Activated T-helper 17 cell treated with anti-CD3 and anti-CD28 coated beads, Interleukin-2, amount 50 U/mL, for 72 hours (primary cell): ENCODE measurements around the gene RGS12. TPM values are rescaled to one million over a fixed set of nuclear protein-coding genes. Genes with fewer than 3 reads are reported as not detected.

Experiments
- ATAC-seq: fragments of 150-1000 bp; cut with Tn5 transposase; replicated peaks from 2 replicates; pipeline ENCODE4 v1.10.0; 2021; ENCODE audit warnings: mild to moderate bottlenecking, moderate library complexity
- H3K27ac Mint-ChIP-seq: one replicate; pipeline ENCODE4 v1.8.0; 2022; ENCODE audit warnings: mixed read lengths
- H3K27me3 Mint-ChIP-seq: one replicate; pipeline ENCODE4 v1.8.0; 2022; ENCODE audit warnings: mixed read lengths
- H3K36me3 Mint-ChIP-seq: one replicate; pipeline ENCODE4 v1.8.0; 2022; ENCODE audit warnings: low read depth, mild to moderate bottlenecking, mixed read lengths
- H3K4me1 Mint-ChIP-seq: one replicate; pipeline ENCODE4 v1.8.0; 2022; ENCODE audit warnings: mixed read lengths
- H3K4me3 Mint-ChIP-seq: one replicate; pipeline ENCODE4 v1.8.0; 2022; ENCODE audit warnings: mild to moderate bottlenecking, mixed read lengths
- H3K9me3 Mint-ChIP-seq: one replicate; pipeline ENCODE4 v1.8.0; 2022; ENCODE audit warnings: mixed read lengths
- total RNA-seq, 2 donors: library from RNA; stranded (reverse); gene quantifications; one replicate each; pipeline ENCODE4 v1.2.3, GENCODE V29; 2022

RGS12 gene, protein sequence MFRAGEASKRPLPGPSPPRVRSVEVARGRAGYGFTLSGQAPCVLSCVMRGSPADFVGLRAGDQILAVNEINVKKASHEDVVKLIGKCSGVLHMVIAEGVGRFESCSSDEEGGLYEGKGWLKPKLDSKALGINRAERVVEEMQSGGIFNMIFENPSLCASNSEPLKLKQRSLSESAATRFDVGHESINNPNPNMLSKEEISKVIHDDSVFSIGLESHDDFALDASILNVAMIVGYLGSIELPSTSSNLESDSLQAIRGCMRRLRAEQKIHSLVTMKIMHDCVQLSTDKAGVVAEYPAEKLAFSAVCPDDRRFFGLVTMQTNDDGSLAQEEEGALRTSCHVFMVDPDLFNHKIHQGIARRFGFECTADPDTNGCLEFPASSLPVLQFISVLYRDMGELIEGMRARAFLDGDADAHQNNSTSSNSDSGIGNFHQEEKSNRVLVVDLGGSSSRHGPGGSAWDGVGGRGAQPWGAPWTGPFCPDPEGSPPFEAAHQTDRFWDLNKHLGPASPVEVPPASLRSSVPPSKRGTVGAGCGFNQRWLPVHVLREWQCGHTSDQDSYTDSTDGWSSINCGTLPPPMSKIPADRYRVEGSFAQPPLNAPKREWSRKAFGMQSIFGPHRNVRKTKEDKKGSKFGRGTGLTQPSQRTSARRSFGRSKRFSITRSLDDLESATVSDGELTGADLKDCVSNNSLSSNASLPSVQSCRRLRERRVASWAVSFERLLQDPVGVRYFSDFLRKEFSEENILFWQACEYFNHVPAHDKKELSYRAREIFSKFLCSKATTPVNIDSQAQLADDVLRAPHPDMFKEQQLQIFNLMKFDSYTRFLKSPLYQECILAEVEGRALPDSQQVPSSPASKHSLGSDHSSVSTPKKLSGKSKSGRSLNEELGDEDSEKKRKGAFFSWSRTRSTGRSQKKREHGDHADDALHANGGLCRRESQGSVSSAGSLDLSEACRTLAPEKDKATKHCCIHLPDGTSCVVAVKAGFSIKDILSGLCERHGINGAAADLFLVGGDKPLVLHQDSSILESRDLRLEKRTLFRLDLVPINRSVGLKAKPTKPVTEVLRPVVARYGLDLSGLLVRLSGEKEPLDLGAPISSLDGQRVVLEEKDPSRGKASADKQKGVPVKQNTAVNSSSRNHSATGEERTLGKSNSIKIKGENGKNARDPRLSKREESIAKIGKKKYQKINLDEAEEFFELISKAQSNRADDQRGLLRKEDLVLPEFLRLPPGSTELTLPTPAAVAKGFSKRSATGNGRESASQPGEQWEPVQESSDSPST (N-terminal part only)
- 10 to 100 TPM in 1 of 2 donors, 1 to 10 TPM in 1; 9.2 to 10.6 TPM for total RNA-seq

DNA sequence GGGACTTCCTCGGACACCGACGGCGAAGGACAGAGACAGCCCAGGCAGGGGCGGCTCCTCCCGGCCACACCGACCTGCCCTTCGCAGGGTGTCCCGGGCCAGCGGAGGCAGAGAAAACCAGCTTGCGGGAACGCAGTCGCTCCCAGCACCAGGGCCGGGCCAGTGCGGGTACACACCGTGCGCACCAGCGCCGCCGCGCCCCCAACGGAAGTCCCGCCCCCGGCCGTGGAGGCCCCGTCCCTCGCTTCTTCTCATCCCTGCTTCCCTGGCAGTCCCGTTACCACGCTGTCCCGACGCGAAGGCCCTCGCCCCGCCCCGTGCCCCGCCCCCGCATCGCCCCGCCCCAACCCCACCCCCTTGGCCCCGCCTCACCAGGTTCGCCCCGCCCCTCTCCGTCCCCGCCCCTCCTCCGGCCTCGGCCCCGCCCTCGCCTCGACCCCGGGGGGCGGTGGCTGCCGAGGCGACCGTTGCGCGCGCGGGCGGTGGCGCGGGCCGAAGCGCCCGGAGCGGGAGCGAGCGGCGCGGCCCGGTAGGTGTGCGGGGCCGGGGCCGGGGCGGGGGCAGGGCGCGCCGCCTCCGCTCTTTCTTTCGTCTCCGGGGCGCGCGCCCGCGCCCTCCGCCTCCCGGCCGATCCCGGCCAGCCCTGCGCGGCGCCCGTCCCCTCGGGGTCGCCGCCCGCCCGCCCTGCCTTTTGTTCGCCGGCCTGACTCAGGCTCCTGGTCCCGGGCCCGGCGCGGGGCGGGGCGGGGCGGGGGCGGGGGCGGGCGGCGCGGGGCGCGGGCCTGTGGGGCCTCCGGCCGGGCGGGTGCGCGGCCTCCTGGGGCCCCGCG lies at the start of gene RGS12:
Gene RGS12 (plus strand): TSS at position 451 of the 830 bp plus-strand sequence. CDS start 23,150 bp downstream, outside the sequence.
- peaks cover 6% of the 10 kb centered on the region for H3K4me1 Mint-ChIP-seq
- peak; percentile 93 for ATAC-seq
- peaks cover 9% of the 10 kb centered on the region for H3K27me3 Mint-ChIP-seq
- no peaks in the 10 kb centered on the region for H3K36me3 Mint-ChIP-seq
- peak within 1 kb of the TSS; percentile 81 for H3K27ac Mint-ChIP-seq
- H3K4me3 Mint-ChIP-seq, result peak within 1 kb of the TSS; percentile 88
- H3K9me3 Mint-ChIP-seq, result peaks cover 4% of the 10 kb centered on the region

DNA sequence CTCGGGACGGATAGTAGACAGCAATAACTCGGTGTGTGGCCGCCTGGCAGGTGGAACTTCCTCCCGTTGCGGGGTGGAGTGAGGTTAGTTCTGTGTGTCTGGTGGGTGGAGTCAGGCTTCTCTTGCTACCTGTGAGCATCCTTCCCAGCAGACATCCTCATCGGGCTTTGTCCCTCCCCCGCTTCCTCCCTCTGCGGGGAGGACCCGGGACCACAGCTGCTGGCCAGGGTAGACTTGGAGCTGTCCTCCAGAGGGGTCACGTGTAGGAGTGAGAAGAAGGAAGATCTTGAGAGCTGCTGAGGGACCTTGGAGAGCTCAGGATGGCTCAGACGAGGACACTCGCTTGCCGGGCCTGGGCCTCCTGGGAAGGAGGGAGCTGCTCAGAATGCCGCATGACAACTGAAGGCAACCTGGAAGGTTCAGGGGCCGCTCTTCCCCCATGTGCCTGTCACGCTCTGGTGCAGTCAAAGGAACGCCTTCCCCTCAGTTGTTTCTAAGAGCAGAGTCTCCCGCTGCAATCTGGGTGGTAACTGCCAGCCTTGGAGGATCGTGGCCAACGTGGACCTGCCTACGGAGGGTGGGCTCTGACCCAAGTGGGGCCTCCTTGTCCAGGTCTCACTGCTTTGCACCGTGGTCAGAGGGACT lies 49.6 kb upstream of the RGS12 start:
- no peaks in the 10 kb centered on the region for H3K9me3 Mint-ChIP-seq
- H3K27ac Mint-ChIP-seq, result peak overlapping the region; percentile 77
- no peak overlapping the region for H3K4me3 Mint-ChIP-seq
- peaks cover 17% of the 10 kb centered on the region for H3K36me3 Mint-ChIP-seq
- no peaks in the 10 kb centered on the region for H3K27me3 Mint-ChIP-seq
- ATAC-seq, result no peak
- peaks cover 7% of the 10 kb centered on the region for H3K4me1 Mint-ChIP-seq

DNA sequence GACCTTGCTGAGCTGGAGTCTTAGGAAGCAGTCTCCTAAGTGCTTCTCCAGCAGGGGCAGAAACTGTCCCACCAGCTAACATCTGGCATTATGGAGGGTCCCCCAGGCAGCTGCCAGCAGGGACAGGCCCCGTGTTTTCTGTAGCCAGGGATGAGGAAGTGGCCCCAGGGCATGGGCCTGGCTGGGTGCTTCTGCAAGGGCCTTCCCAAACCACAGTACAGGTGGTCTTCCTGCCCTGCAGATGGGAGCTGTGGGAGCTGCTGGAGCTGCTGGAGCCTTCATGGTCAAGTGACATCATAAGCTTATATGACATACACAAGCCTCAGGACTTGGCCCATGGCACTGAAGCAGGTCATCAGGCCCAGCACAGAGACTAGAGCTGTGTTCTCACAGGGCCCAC lies 48.8 kb upstream of the RGS12 start:
- H3K36me3 Mint-ChIP-seq, result peaks cover 9% of the 10 kb centered on the region
- no peak overlapping the region for H3K4me3 Mint-ChIP-seq
- H3K27ac Mint-ChIP-seq, result no peak overlapping the region
- no peaks in the 10 kb centered on the region for H3K27me3 Mint-ChIP-seq
- no peaks in the 10 kb centered on the region for H3K9me3 Mint-ChIP-seq
- H3K4me1 Mint-ChIP-seq, result peaks cover 7% of the 10 kb centered on the region
- ATAC-seq, result no peak

DNA sequence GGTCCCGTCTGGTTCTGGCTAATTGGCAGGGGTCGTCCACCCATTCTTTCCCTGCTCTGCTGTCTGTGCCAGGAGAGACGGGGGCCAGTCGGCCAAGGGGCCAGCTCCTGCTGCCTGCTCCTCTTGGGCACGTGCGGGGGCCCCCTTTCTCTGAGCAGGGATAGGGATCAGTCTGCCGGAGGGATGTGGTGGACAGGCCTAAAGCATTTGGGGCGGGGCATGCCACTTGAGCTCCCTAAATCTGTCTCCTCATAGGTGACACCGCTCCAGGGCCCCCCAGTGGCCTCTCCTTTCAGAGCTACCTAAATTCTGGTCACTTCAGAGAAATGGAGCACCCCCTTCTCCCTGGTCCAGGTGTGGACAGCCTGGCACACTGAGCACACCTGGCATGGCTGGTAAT lies 48.1 kb upstream of the RGS12 start:
- ATAC-seq, result no peak
- Mint-ChIP-seq H3K4me3 (no peak overlapping the region), H3K27ac (no peak overlapping the region), H3K36me3 (peaks cover 8% of the 10 kb centered on the region), H3K9me3 (no peaks in the 10 kb centered on the region), H3K4me1 (peaks cover 7% of the 10 kb centered on the region), H3K27me3 (no peaks in the 10 kb centered on the region)

DNA sequence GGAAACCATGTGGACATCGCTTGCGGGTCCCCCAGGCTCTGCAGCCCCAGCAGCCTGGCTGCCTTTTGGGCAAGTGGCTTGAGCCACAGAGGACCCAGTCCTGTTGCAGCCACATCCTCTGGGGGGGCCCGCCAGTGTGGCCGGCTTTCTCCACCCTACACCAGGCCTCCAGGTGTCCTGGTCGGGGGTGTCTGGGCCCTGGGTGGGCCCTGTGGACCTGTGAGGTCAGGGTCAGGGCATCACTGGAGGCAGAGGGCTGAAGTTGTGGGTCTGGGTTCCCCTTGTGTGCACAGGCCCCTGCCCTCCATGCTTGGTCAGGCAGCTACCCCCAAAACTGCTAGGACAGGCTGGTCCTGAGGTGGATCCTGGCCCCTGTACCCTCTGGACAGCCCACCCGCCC lies 47.1 kb upstream of the RGS12 start:
- Mint-ChIP-seq H3K4me1 (peaks cover 7% of the 10 kb centered on the region), H3K27me3 (no peaks in the 10 kb centered on the region), H3K36me3 (peaks cover 5% of the 10 kb centered on the region)

DNA sequence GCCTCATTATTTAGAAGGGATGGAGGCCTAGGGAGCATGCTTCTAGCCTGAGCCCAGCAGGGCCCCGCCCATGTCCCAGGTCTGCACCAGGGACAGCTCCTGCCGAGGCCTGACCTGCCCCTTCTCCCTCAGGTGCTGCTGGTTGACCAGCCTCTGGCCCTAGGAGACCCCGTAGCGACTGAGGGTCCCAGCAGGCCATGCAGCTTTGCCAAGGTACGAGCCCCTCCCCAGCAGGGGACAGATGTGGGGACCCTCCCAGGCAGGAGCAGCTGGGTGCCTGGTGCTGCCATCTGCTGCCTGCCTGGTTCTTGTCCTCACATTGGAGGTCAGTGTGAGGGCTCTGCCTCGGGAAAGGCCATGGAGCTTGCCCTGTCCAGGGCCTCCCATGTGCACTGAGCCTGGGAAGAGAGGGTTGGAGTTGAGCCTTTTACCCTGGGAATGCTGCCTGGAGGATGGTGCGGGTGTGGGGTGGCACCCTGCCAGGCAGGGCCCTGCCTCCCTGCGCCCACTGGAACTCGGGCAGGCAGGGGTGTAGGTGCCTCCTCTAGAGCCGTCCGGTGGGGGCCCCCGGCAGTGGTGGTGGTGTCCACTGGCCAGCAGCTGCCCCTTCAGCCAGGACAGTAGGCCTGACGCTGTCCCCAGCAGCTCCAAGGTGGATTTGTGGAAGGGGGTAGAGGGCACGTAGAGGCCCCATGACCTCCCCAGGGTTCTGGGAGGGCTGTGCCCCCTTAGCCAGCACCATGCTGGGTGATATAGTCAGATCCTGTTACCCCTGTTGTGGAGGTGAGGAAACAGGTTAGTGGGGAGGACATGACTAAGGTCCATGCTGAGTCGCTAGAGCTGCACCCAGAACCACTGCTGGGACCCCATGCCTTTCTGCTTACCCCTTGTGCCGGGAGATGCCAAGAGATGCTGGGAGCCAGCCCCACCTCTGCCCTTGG lies 46.1 kb upstream of the RGS12 start:
- no peaks in the 10 kb centered on the region for H3K36me3 Mint-ChIP-seq
- H3K4me3 Mint-ChIP-seq, result no peak overlapping the region
- no peaks in the 10 kb centered on the region for H3K27me3 Mint-ChIP-seq
- peaks cover 7% of the 10 kb centered on the region for H3K4me1 Mint-ChIP-seq
- H3K27ac Mint-ChIP-seq, result no peak overlapping the region
- H3K9me3 Mint-ChIP-seq, result no peaks in the 10 kb centered on the region
- ATAC-seq, result no peak

More for the DNA sequence above, 47.1 kb upstream of the RGS12 start:
- no peak for ATAC-seq
- Mint-ChIP-seq H3K4me3 (no peak overlapping the region), H3K27ac (no peak overlapping the region), H3K9me3 (no peaks in the 10 kb centered on the region)

DNA sequence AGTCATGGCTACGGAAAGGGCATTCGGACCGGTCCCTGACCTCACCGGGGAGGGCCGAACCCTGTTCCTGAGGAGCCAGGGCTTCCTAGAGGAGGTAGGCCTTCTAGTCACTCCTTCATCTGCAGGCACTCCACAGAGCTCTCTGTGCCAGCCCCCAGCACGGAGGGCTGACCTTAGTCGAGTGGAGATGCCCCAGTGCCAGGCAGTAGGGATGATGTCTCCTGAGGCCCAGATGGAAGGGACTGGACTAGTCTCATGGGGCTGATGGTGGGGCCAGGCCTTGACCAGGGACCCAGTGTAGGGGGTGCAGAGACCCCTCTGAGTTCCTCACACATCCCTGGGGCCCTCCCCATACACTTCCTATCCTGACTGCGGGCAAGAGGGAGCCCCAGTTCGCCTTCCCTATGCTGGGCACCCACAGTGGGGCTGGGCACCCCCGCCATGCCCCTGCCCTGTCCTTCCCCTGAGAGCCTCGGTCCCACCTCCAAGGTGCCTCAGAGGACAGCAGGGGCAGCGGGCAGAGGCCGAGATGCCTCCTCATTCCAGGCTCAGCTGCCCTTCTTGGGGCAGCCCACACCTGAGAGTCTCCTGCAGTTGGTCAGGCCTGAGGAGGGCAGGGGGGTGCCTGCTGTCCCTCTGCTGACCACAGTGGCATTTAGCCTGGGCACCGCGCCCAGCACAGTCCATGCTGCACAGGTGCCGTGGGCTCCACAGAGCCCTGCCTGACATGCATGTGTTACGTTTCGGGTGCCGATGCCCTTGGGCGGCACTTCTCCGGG lies 45.2 kb upstream of the RGS12 start:
- H3K4me3 Mint-ChIP-seq, result no peak overlapping the region
- no peaks in the 10 kb centered on the region for H3K27me3 Mint-ChIP-seq
- ATAC-seq, result no peak
- no peaks in the 10 kb centered on the region for H3K9me3 Mint-ChIP-seq
- no peaks in the 10 kb centered on the region for H3K36me3 Mint-ChIP-seq
- peaks cover 7% of the 10 kb centered on the region for H3K4me1 Mint-ChIP-seq
- H3K27ac Mint-ChIP-seq, result no peak overlapping the region

DNA sequence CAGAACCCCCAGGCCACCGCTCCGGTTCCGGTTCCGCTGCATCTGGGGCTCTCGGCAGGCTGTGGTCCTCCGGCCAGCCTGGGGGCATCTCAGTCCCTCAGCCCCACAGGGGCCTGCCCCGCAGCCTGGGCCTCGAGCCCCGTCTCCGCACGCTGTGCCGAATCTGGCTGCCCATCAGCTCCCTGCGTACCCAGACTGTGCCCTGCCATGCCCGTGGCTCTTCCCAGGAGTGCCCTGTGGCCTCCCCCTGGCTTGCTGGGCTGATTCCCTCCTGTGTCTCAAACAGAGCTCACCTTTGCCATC lies 44.7 kb upstream of the RGS12 start:
- H3K9me3 Mint-ChIP-seq, result no peaks in the 10 kb centered on the region
- no peaks in the 10 kb centered on the region for H3K36me3 Mint-ChIP-seq
- H3K27me3 Mint-ChIP-seq, result no peaks in the 10 kb centered on the region
- no peak overlapping the region for H3K27ac Mint-ChIP-seq
- ATAC-seq, result no peak
- no peak overlapping the region for H3K4me3 Mint-ChIP-seq
- peaks cover 1% of the 10 kb centered on the region for H3K4me1 Mint-ChIP-seq

DNA sequence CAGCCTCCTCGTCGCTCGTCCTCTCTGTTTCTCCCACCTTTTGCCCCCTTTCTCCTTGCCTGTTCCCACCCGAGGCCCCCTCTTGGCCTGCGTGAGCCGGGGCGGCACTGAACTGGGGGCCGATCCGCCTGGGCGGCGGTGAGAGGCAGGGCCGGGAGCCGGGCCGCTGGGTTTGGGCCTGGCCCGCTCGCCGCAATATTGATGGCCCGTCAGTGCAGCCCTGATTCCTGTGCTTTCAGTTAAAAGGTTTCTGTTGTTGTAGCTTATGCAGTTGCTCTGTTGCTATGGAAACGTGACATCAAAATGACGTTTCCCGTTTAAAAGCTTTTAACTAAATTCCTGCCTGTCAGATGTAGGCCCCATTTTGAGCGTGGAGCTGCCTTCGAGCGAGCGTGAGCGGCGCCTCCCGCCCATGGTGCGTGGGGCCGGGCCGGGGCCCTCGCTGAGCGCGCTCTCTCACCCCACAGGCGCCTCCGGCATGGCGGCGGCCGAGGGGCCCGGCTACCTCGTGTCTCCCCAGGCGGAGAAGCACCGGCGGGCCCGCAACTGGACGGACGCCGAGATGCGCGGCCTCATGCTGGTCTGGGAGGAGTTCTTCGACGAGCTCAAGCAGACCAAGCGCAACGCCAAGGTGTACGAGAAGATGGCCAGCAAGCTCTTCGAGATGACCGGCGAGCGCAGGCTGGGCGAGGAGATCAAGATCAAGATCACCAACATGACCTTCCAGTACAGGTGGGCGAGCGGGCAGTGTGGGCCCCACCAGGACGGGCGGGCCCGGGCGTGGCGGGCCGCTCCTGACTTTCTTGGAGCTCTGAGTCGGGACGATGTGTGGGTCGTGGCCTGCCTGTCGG lies 43.8 kb upstream of the RGS12 start, which contains the start of gene MSANTD1:
Gene MSANTD1 (plus strand): TSS at position 349 of the 851 bp plus-strand sequence. CDS start 64 bp downstream, at position 413.
- Mint-ChIP-seq H3K36me3 (no peaks in the 10 kb centered on the region), H3K4me1 (no peaks in the 10 kb centered on the region), H3K4me3 (no peak within 1 kb of the TSS), H3K27me3 (no peaks in the 10 kb centered on the region), H3K9me3 (no peaks in the 10 kb centered on the region), H3K27ac (no peak within 1 kb of the TSS)
- no peak for ATAC-seq

DNA sequence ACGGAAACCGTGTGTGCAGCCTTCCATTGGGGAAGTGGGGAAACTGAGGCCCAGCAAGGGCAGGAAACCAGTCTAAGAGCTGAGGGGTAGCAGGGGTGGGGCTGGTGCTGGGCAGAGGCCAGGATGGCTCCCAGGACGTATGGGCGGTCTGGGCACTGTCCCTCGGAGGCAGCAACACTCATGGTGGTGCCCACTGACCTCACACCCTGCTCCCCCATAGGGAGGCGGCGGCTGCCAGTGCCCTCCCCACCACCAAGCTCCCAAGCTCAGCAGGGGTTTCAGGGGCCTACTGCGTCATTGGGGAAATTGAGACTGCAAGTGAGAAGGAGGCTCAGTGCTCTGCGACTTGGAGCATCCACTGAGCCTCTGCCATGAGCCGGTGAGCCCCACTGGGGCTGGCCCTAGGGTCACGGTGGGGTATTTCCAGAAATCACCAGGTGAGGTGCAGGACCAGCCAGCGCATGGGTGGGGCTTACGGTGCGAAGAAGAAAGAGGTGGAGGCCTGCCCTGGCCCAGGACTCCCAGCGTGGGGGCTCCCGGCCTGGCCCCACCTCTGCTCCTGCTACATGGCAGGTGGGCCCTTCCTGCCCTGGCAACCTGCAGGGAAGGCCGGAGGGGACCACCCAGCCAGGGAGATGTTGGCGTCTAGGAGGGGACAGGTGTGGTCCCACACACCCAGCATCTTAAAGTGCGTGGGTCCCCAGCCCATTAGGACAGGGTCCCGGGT lies 42.9 kb upstream of the RGS12 start:
- no peak for ATAC-seq
- no peaks in the 10 kb centered on the region for H3K27me3 Mint-ChIP-seq
- no peaks in the 10 kb centered on the region for H3K36me3 Mint-ChIP-seq
- H3K9me3 Mint-ChIP-seq, result no peaks in the 10 kb centered on the region
- H3K27ac Mint-ChIP-seq, result no peak overlapping the region
- no peaks in the 10 kb centered on the region for H3K4me1 Mint-ChIP-seq
- no peak overlapping the region for H3K4me3 Mint-ChIP-seq

DNA sequence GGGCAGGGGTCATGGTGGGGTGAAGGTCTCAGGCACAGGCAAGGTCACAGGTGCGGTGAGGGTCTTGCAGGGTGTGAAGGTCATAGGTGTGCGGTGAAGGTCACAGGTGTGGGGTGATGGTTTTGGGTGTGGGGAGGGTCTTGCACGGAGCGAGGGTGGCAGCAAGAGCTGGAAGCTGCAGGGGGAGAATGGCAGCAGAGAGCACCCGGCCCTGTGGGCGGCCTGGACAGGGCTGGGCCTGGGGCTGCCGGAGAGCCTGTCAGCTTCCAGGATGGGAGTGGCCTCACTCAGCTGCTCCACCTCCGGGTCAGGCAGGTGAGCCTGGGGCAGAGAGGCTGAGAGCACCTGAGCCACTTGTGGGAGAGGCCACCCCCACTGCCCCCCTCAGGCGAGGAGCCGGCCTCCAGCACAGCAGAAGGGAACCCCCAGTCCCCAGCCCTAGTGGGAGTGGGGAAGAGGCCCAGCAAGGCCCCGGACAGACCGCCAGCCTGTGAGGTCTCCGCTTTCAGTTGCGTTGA lies 42.3 kb upstream of the RGS12 start:
- Mint-ChIP-seq H3K27ac (no peak overlapping the region), H3K4me3 (no peak overlapping the region), H3K9me3 (no peaks in the 10 kb centered on the region), H3K27me3 (no peaks in the 10 kb centered on the region), H3K4me1 (no peaks in the 10 kb centered on the region), H3K36me3 (no peaks in the 10 kb centered on the region)
- no peak for ATAC-seq
